ENCODE results near the gene DPP9.
"Not testable (repeated sequence)": the region's sequence is repeated elsewhere in the genome, so short reads cannot be mapped to it uniquely, and the experiment has no call there.

The DPP9 gene

GRCh38 chr19:4723595-4724514 is at the start of gene DPP9:
Gene DPP9 (minus strand): TSS chr19:4723842. CDS start chr19:4719906, 3,936 bp downstream.
- DNase-seq (ENCODE audit: low read depth, low spot score), result peak; percentile 93

GRCh38 chr19:4773047-4773640 is 49.5 kb upstream of the DPP9 start:
- no peak for DNase-seq (ENCODE audit: low read depth, low spot score)

- no peak for DNase-seq (ENCODE audit: low read depth, low spot score)
These were observed 48.9 kb upstream of the DPP9 start for GRCh38 chr19:4772566-4772965.

- no peak for DNase-seq (ENCODE audit: low read depth, low spot score)
These were observed 45.5 kb upstream of the DPP9 start for GRCh38 chr19:4768934-4769777.

GRCh38 chr19:4764393-4764660 is 40.7 kb upstream of the DPP9 start:
- no peak for DNase-seq (ENCODE audit: low read depth, low spot score)

- no peak for DNase-seq (ENCODE audit: low read depth, low spot score)
These were observed 39.4 kb upstream of the DPP9 start for GRCh38 chr19:4763021-4763420.

GRCh38 chr19:4760285-4760650 is 36.6 kb upstream of the DPP9 start:
- no peak for DNase-seq (ENCODE audit: low read depth, low spot score)

GRCh38 chr19:4759388-4760284 is 36.0 kb upstream of the DPP9 start:
- no peak for DNase-seq (ENCODE audit: low read depth, low spot score)

GRCh38 chr19:4758659-4759058 is 35.0 kb upstream of the DPP9 start:
- DNase-seq (ENCODE audit: low read depth, low spot score), result no peak

- no peak for DNase-seq (ENCODE audit: low read depth, low spot score)
These were observed 34.4 kb upstream of the DPP9 start for GRCh38 chr19:4758082-4758481.

- DNase-seq (ENCODE audit: low read depth, low spot score), result no peak
These were observed 31.8 kb upstream of the DPP9 start for GRCh38 chr19:4755459-4755858.

- no peak for DNase-seq (ENCODE audit: low read depth, low spot score)
These were observed 30.6 kb upstream of the DPP9 start for GRCh38 chr19:4754248-4754647.

- DNase-seq (ENCODE audit: low read depth, low spot score), result no peak
These were observed 26.4 kb upstream of the DPP9 start for GRCh38 chr19:4749870-4750590.

GRCh38 chr19:4748589-4748988 is 24.9 kb upstream of the DPP9 start:
- no peak for DNase-seq (ENCODE audit: low read depth, low spot score)

- DNase-seq (ENCODE audit: low read depth, low spot score), result no peak
These were observed 24.5 kb upstream of the DPP9 start for GRCh38 chr19:4748185-4748584.

GRCh38 chr19:4745986-4746385 is 22.3 kb upstream of the DPP9 start:
- no peak for DNase-seq (ENCODE audit: low read depth, low spot score)

- not testable (repeated sequence) for DNase-seq (ENCODE audit: low read depth, low spot score)
These were observed 21.5 kb upstream of the DPP9 start for GRCh38 chr19:4745175-4745574.

- no peak for DNase-seq (ENCODE audit: low read depth, low spot score)
These were observed 21.0 kb upstream of the DPP9 start for GRCh38 chr19:4744451-4745174.

- no peak for DNase-seq (ENCODE audit: low read depth, low spot score)
These were observed 19.3 kb upstream of the DPP9 start for GRCh38 chr19:4742723-4743646.

Data from iPS DF 19.7 (cell line).